ENCODE data around the gene GDNF. TPM values are rescaled to one million over a fixed set of nuclear protein-coding genes. Genes with fewer than 3 reads are reported as not detected.

GDNF gene
- total RNA-seq, 1 donor from 2014 or later = 0.85 TPM

GRCh38 chr5:37767961-37768360, 71.9 kb downstream of the GDNF start:
- no peaks in the 10 kb centered on the region for H3K36me3 Mint-ChIP-seq
- H3K27ac Mint-ChIP-seq = no peak overlapping the region
- no peak for TF ChIP-seq CTCF (IDR thresholded peaks at IDR 0.05; ENCODE audit: unreplicated experiment)
- H3K27me3 Mint-ChIP-seq (ENCODE audit: low read depth) = no peaks in the 10 kb centered on the region
- no peaks in the 10 kb centered on the region for H3K9me3 Mint-ChIP-seq
- no peaks in the 10 kb centered on the region for H3K4me1 Mint-ChIP-seq
- no peak for DNase-seq (ENCODE audit: low spot score in 2 of 2, unreplicated experiment in 2 of 2)
- no peak overlapping the region for H3K4me3 Mint-ChIP-seq

- no peak for TF ChIP-seq CTCF (IDR thresholded peaks at IDR 0.05; ENCODE audit: unreplicated experiment)
- Mint-ChIP-seq H3K4me3 (no peak overlapping the region), H3K27me3 (ENCODE audit: low read depth) (no peaks in the 10 kb centered on the region), H3K4me1 (no peaks in the 10 kb centered on the region), H3K9me3 (no peaks in the 10 kb centered on the region), H3K36me3 (no peaks in the 10 kb centered on the region), H3K27ac (no peak overlapping the region)
- DNase-seq (ENCODE audit: low spot score in 2 of 2, unreplicated experiment in 2 of 2) = no peak
These were observed 72.6 kb downstream of the GDNF start for GRCh38 chr5:37767251-37767650.

Measured in mesothelial cell of epicardium (in vitro differentiated cells).